SK-N-SH treated with all-trans-retinoic acid at 6 μM for 48 hours (cell line): ENCODE measurements around the gene SASH1.

Experiments used
- ATAC-seq: fragments of 200-7000 bp; cut with Tn5 transposase; 3 replicates; pipeline ENCODE4 v1.9.1; 2020; ENCODE audit warnings: mild to moderate bottlenecking, moderate library complexity
- ARNTL ChIP-seq: fragments of 450-650 bp; formaldehyde crosslinking; IDR thresholded peaks from 2 replicates; pipeline ENCODE4 v1.5.0; 2020; ENCODE audit warnings: low read depth, mild to moderate bottlenecking, moderate library complexity, borderline replicate concordance
- BACH2 ChIP-seq: fragments of 250-450 bp; sonication (Bioruptor Pico); IDR thresholded peaks from 2 replicates; pipeline ENCODE4 v1.9.0; 2021; ENCODE audit warnings: mild to moderate bottlenecking, borderline replicate concordance
- CSDC2 ChIP-seq: fragments of 250-450 bp; sonication (Bioruptor Pico); IDR thresholded peaks from 2 replicates; pipeline ENCODE4 v1.5.0; 2020; ENCODE audit warnings: mild to moderate bottlenecking, moderate library complexity
- ESRRG ChIP-seq: fragments of 250-450 bp; sonication (Bioruptor Pico); IDR thresholded peaks from 2 replicates; pipeline ENCODE4 v1.6.1; 2021; ENCODE audit warnings: mild to moderate bottlenecking
- GLIS3 ChIP-seq: fragments of 250-450 bp; sonication (Bioruptor Pico); IDR thresholded peaks from 2 replicates; pipeline ENCODE4 v1.5.0; 2020; ENCODE audit warnings: mild to moderate bottlenecking, moderate library complexity
- ISL1 ChIP-seq: fragments of 250-450 bp; sonication (Bioruptor Pico); IDR thresholded peaks from 2 replicates; pipeline ENCODE4 v2.1.2; 2022; ENCODE audit warnings: mild to moderate bottlenecking, moderate library complexity
- OSR1 ChIP-seq: fragments of 250-450 bp; sonication (Bioruptor Pico); IDR thresholded peaks from 2 replicates; pipeline ENCODE4 v1.8.0; 2022; ENCODE audit warnings: moderate library complexity, mild to moderate bottlenecking, inconsistent platforms
- PPARA ChIP-seq: fragments of 250-450 bp; sonication (Bioruptor Pico); IDR thresholded peaks from 2 replicates; pipeline ENCODE4 v1.5.0; 2020; ENCODE audit warnings: mild to moderate bottlenecking, borderline replicate concordance
- RARB ChIP-seq: fragments of 250-450 bp; sonication (Bioruptor Pico); IDR thresholded peaks from 2 replicates; pipeline ENCODE4 v1.8.0; 2021; ENCODE audit warnings: mild to moderate bottlenecking, moderate library complexity
- SNAI2 ChIP-seq: fragments of 250-450 bp; sonication (Bioruptor Pico); IDR thresholded peaks from 2 replicates; pipeline ENCODE4 v1.5.0; 2020; ENCODE audit warnings: mild to moderate bottlenecking, moderate library complexity
- TCF4 ChIP-seq: fragments of 250-450 bp; sonication (Bioruptor Pico); IDR thresholded peaks from 2 replicates; pipeline ENCODE4 v1.8.0; 2021; ENCODE audit warnings: mild to moderate bottlenecking, moderate library complexity, borderline replicate concordance
- ZC3H10 ChIP-seq: fragments of 250-450 bp; sonication (Bioruptor Pico); IDR thresholded peaks from 2 replicates; pipeline ENCODE4 v1.5.1; 2021; ENCODE audit warnings: mild to moderate bottlenecking, moderate library complexity
- ZFP3 ChIP-seq: fragments of 250-450 bp; sonication (Bioruptor Pico); IDR thresholded peaks from 2 replicates; pipeline ENCODE4 v1.5.0; 2020; ENCODE audit warnings: mild to moderate bottlenecking, moderate library complexity
- ZFP30 ChIP-seq: fragments of 450-650 bp; formaldehyde crosslinking; IDR thresholded peaks from 2 replicates; pipeline ENCODE4 v1.5.0; 2022; ENCODE audit warnings: mild to moderate bottlenecking, moderate library complexity
- ZNF565 ChIP-seq: fragments of 450-650 bp; formaldehyde crosslinking; conservative IDR thresholded peaks from 2 replicates; pipeline ENCODE4 v1.5.0; 2020; ENCODE audit warnings: low read depth, mild to moderate bottlenecking, moderate library complexity
- ZNF70 ChIP-seq: fragments of 450-650 bp; formaldehyde crosslinking; IDR thresholded peaks from 2 replicates; pipeline ENCODE4 v1.5.0; 2020; ENCODE audit warnings: mild to moderate bottlenecking, moderate library complexity
- ZNF8 ChIP-seq: fragments of 450-650 bp; formaldehyde crosslinking; IDR thresholded peaks from 2 replicates; pipeline ENCODE4 v1.5.0; 2020; ENCODE audit warnings: mild to moderate bottlenecking, moderate library complexity
- TF ChIP-seq, protein P1 (sequence below): fragments of 250-450 bp; sonication (Bioruptor Pico); IDR thresholded peaks from 2 replicates; pipeline ENCODE4 v1.5.0; 2020; ENCODE audit warnings: mild to moderate bottlenecking, moderate library complexity
- TF ChIP-seq, protein P2 (sequence below): fragments of 250-450 bp; sonication (Bioruptor Pico); IDR thresholded peaks from 2 replicates; pipeline ENCODE4 v1.8.0; 2020; ENCODE audit warnings: mild to moderate bottlenecking, moderate library complexity, borderline replicate concordance
- TF ChIP-seq, protein P3 (sequence below): fragments of 250-450 bp; sonication (Bioruptor Pico); IDR thresholded peaks from 2 replicates; pipeline ENCODE4 v1.5.1; 2021; ENCODE audit warnings: mild to moderate bottlenecking, moderate library complexity
- TF ChIP-seq, protein P4 (sequence below): fragments of 250-450 bp; sonication (Bioruptor Pico); IDR thresholded peaks from 2 replicates; pipeline ENCODE4 v1.5.1; 2020; ENCODE audit warnings: low read depth, mild to moderate bottlenecking, moderate library complexity
- TF ChIP-seq, protein P5 (sequence below): fragments of 250-450 bp; sonication (Bioruptor Pico); IDR thresholded peaks from 2 replicates; pipeline ENCODE4 v1.8.0; 2021; ENCODE audit warnings: low read depth, mild to moderate bottlenecking, moderate library complexity, borderline replicate concordance

The SASH1 gene

DNA sequence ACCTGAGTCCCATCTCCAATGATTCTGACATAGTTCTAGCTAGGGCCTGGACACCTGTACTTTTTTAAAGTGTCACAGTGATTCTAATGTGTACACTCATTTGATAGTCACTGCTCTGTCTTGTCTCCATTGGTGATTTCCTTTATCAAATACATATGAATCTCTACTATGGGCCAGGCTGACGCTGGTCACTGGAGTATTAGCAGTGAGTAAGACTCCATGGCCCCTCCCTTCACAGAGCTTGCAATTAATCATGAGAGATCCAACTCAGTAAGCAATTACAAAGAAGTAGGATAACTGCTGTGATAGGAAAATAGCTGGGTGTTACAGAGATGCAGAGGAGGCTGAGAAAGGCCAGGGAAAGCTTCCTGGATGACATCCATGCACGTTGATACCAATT lies 19.3 kb upstream of the SASH1 start (continued):
- TF ChIP-seq, protein P1, sequence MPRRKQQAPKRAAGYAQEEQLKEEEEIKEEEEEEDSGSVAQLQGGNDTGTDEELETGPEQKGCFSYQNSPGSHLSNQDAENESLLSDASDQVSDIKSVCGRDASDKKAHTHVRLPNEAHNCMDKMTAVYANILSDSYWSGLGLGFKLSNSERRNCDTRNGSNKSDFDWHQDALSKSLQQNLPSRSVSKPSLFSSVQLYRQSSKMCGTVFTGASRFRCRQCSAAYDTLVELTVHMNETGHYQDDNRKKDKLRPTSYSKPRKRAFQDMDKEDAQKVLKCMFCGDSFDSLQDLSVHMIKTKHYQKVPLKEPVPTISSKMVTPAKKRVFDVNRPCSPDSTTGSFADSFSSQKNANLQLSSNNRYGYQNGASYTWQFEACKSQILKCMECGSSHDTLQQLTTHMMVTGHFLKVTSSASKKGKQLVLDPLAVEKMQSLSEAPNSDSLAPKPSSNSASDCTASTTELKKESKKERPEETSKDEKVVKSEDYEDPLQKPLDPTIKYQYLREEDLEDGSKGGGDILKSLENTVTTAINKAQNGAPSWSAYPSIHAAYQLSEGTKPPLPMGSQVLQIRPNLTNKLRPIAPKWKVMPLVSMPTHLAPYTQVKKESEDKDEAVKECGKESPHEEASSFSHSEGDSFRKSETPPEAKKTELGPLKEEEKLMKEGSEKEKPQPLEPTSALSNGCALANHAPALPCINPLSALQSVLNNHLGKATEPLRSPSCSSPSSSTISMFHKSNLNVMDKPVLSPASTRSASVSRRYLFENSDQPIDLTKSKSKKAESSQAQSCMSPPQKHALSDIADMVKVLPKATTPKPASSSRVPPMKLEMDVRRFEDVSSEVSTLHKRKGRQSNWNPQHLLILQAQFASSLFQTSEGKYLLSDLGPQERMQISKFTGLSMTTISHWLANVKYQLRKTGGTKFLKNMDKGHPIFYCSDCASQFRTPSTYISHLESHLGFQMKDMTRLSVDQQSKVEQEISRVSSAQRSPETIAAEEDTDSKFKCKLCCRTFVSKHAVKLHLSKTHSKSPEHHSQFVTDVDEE (CRISPR knock-in tag): no peak
- TF ChIP-seq BACH2 (CRISPR knock-in tag): no peak

DNA sequence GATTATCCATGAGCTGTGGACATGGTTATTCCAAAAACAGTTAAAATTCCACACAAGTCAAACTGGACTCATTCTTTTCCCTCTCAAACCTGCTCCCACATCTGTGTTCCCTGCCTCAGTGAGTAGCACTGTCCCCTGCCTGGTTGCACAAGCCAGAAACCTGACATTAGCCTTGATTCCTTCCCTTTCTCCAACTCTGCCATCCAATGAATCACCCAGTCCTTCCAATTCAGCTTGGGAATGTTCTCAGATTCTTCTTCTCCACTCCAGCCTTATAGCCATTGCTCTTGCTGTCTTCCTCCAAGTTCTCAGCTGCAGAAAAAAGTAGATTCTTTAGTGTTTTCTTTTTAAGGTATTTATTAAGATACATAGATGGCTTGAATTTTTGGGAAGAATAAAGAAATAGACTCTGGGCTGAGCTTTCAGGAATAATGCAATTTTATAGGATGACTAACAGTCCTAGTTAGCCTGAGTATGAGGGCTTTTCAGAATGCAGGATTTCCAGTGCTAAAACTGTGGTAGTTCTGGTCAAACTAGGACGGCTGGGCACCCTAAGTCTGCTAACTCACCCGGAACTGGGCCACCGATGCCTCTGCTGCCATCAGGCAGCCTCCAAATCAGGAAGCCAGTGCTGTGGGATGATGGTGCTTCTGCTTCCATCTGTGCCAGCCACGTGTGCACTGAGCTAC lies 18.2 kb upstream of the SASH1 start:
- ATAC-seq: peak; percentile 69
- TF ChIP-seq ZFP3 (CRISPR knock-in tag) (no peak), ZC3H10 (CRISPR knock-in tag) (no peak), OSR1 (CRISPR knock-in tag) (no peak), PPARA (CRISPR knock-in tag) (no peak), ZNF565 (CRISPR knock-in tag) (no peak), BACH2 (CRISPR knock-in tag) (no peak), ZNF70 (CRISPR knock-in tag) (no peak), ISL1 (CRISPR knock-in tag) (no peak), TCF4 (no peak)
- TF ChIP-seq, protein P2, sequence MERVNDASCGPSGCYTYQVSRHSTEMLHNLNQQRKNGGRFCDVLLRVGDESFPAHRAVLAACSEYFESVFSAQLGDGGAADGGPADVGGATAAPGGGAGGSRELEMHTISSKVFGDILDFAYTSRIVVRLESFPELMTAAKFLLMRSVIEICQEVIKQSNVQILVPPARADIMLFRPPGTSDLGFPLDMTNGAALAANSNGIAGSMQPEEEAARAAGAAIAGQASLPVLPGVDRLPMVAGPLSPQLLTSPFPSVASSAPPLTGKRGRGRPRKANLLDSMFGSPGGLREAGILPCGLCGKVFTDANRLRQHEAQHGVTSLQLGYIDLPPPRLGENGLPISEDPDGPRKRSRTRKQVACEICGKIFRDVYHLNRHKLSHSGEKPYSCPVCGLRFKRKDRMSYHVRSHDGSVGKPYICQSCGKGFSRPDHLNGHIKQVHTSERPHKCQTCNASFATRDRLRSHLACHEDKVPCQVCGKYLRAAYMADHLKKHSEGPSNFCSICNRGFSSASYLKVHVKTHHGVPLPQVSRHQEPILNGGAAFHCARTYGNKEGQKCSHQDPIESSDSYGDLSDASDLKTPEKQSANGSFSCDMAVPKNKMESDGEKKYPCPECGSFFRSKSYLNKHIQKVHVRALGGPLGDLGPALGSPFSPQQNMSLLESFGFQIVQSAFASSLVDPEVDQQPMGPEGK: no peak
- TF ChIP-seq, protein P3, sequence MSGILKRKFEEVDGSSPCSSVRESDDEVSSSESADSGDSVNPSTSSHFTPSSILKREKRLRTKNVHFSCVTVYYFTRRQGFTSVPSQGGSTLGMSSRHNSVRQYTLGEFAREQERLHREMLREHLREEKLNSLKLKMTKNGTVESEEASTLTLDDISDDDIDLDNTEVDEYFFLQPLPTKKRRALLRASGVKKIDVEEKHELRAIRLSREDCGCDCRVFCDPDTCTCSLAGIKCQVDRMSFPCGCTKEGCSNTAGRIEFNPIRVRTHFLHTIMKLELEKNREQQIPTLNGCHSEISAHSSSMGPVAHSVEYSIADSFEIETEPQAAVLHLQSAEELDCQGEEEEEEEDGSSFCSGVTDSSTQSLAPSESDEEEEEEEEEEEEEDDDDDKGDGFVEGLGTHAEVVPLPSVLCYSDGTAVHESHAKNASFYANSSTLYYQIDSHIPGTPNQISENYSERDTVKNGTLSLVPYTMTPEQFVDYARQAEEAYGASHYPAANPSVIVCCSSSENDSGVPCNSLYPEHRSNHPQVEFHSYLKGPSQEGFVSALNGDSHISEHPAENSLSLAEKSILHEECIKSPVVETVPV (CRISPR knock-in tag): no peak

DNA sequence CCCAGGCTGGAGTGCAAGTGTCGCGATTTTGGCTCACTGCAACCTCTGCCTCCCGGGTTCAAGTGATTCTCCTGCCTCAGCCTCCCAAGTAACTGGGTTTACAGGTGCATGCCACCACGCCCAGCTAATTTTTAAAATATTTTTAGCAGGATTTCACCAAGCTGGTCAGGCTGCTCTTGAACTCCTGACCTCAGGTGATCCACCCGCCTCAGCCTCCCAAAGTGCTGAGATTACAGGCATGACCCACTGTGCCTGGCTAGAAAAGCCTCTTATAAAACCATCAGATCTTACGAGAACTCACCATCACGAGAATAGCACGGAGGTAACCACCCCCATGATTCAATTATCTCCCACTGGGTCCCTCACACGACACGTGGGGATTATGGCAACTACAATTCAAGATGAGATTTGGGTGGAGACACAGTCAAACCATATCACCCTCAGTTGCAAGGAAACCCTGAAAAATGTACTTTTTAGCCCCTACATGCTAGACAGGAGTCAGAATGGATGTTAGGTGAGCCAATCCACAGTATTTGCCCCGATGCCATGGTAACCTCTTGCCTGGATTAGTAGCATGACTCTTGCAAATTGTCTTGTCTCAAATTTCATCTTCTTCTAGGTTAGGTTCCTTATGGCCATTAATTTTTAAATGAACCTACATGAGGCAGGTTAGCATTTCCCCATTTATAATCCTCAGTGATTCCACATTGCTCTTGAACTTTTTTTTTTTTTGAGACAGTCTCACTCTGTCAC lies 17.1 kb upstream of the SASH1 start:
- peak; percentile 15; the same call in 2 of the 3 replicates for ATAC-seq

More for the DNA sequence above, 17.1 kb upstream of the SASH1 start:
- TF ChIP-seq ZNF8 (CRISPR knock-in tag): no peak
- TF ChIP-seq, protein P3 (CRISPR knock-in tag): no peak
- no peak for TF ChIP-seq ZC3H10 (CRISPR knock-in tag)
- no peak for TF ChIP-seq ZNF565 (CRISPR knock-in tag)
- TF ChIP-seq, protein P4, sequence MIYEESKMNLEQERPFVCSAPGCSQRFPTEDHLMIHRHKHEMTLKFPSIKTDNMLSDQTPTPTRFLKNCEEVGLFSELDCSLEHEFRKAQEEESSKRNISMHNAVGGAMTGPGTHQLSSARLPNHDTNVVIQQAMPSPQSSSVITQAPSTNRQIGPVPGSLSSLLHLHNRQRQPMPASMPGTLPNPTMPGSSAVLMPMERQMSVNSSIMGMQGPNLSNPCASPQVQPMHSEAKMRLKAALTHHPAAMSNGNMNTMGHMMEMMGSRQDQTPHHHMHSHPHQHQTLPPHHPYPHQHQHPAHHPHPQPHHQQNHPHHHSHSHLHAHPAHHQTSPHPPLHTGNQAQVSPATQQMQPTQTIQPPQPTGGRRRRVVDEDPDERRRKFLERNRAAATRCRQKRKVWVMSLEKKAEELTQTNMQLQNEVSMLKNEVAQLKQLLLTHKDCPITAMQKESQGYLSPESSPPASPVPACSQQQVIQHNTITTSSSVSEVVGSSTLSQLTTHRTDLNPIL (CRISPR knock-in tag): no peak
- no peak for TF ChIP-seq OSR1 (CRISPR knock-in tag)
- TF ChIP-seq GLIS3 (CRISPR knock-in tag): no peak
- no peak for TF ChIP-seq ZNF70 (CRISPR knock-in tag)
- no peak for TF ChIP-seq ZFP30 (CRISPR knock-in tag)
- TF ChIP-seq PPARA (CRISPR knock-in tag): no peak
- no peak for TF ChIP-seq ARNTL
- TF ChIP-seq, protein P5, sequence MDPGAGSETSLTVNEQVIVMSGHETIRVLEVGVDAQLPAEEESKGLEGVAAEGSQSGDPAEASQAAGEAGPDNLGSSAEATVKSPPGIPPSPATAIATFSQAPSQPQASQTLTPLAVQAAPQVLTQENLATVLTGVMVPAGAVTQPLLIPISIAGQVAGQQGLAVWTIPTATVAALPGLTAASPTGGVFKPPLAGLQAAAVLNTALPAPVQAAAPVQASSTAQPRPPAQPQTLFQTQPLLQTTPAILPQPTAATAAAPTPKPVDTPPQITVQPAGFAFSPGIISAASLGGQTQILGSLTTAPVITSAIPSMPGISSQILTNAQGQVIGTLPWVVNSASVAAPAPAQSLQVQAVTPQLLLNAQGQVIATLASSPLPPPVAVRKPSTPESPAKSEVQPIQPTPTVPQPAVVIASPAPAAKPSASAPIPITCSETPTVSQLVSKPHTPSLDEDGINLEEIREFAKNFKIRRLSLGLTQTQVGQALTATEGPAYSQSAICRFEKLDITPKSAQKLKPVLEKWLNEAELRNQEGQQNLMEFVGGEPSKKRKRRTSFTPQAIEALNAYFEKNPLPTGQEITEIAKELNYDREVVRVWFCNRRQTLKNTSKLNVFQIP (CRISPR knock-in tag): no peak
- no peak for TF ChIP-seq CSDC2 (CRISPR knock-in tag)
- TF ChIP-seq, protein P2: no peak
- no peak for TF ChIP-seq BACH2 (CRISPR knock-in tag)
- TF ChIP-seq ISL1 (CRISPR knock-in tag): no peak
- no peak for TF ChIP-seq SNAI2 (CRISPR knock-in tag)
- no peak for TF ChIP-seq RARB (CRISPR knock-in tag)
- no peak for TF ChIP-seq ESRRG
